K562 (cell line): ENCODE measurements around the gene TTC16. TPM values are rescaled to one million over a fixed set of nuclear protein-coding genes. Genes with fewer than 3 reads are reported as not detected.
A peak's percentile ranks its signal among the peaks of the same experiment; 100 is the strongest.

ENCODE experiments used
- ATF7 ChIP-seq: fragments of 450-650 bp; IDR thresholded peaks from 2 replicates; pipeline ENCODE4 v1.7.1; 2014; ENCODE audit warnings: mild to moderate bottlenecking, moderate library complexity
- BCOR ChIP-seq: fragments of 450-650 bp; IDR thresholded peaks from 2 replicates; pipeline ENCODE4 v1.6.1; 2016
- BRF1 ChIP-seq: IDR thresholded peaks from 3 replicates; pipeline ENCODE4 v1.6.1; 2011; ENCODE audit warnings: borderline replicate concordance, mild to moderate bottlenecking; ENCODE audit not compliant: insufficient read length; ENCODE audit errors: extremely low read depth
- CREM ChIP-seq: IDR thresholded peaks from 2 replicates; pipeline ENCODE4 v1.6.1; 2014; ENCODE audit warnings: antibody characterized with exemption, low read depth
- ETV5 ChIP-seq: sonication (generic); formaldehyde crosslinking; IDR thresholded peaks from 2 replicates; pipeline ENCODE4 v1.4.0; 2020; ENCODE audit warnings: low read depth, mild to moderate bottlenecking, missing genetic modification reagents
- HLTF ChIP-seq: fragments of 450-650 bp; IDR thresholded peaks from 2 replicates; pipeline ENCODE4 v1.6.1; 2016
- ILF3 ChIP-seq: fragments of 450-650 bp; IDR thresholded peaks from 2 replicates; pipeline ENCODE4 v1.6.1; 2018; ENCODE audit warnings: antibody characterized with exemption, mild to moderate bottlenecking, moderate library complexity, borderline replicate concordance
- KDM1A ChIP-seq, 2 experiments: fragments of 450-650 bp; IDR thresholded peaks; 2 replicates each; pipeline ENCODE4 v1.6.1; 2016; ENCODE audit warnings: mild to moderate bottlenecking in 2 of 2
- NR4A1 ChIP-seq, 2 experiments: fragments of 250-450 bp in 1 of 2; fragments of 450-650 bp in 1 of 2; sonication (Bioruptor Pico) in 1 of 2; IDR thresholded peaks; 2 replicates each; pipeline versions ENCODE4 v1.4.0 to v1.6.1; 2016 to 2020; ENCODE audit warnings: mild to moderate bottlenecking in 2 of 2, missing compliant biosample characterization in 1 of 2, missing genetic modification characterization in 1 of 2, moderate library complexity in 1 of 2
- PHTF2 ChIP-seq: fragments of 250-450 bp; sonication (Bioruptor Pico); IDR thresholded peaks from 2 replicates; pipeline ENCODE4 v1.5.0; 2021; ENCODE audit warnings: mild to moderate bottlenecking
- RBFOX2 ChIP-seq: fragments of 200-400 bp; formaldehyde crosslinking; IDR thresholded peaks from 2 replicates; pipeline ENCODE4 v1.6.1; 2017; ENCODE audit warnings: low read depth, mild to moderate bottlenecking, low read length, moderate library complexity
- RBM14 ChIP-seq: fragments of 200-400 bp; formaldehyde crosslinking; IDR thresholded peaks from 2 replicates; pipeline ENCODE4 v1.6.1; 2018; ENCODE audit warnings: low read depth, mild to moderate bottlenecking, low read length, moderate library complexity, borderline replicate concordance; ENCODE audit not compliant: insufficient read depth
- TBP ChIP-seq: optimal IDR thresholded peaks from 2 replicates; pipeline ENCODE3; 2011; ENCODE audit warnings: low read depth, low read length, improper control_type of control experiment
- TCF7 ChIP-seq: sonication (generic); IDR thresholded peaks from 2 replicates; pipeline ENCODE4 v1.6.1; 2016; ENCODE audit warnings: antibody characterized with exemption, borderline replicate concordance
- THRAP3 ChIP-seq: fragments of 450-650 bp; IDR thresholded peaks from 2 replicates; pipeline ENCODE4 v1.6.1; 2016; ENCODE audit warnings: mild to moderate bottlenecking, inconsistent platforms, borderline replicate concordance
- ZBTB17 ChIP-seq: fragments of 450-650 bp; formaldehyde crosslinking; IDR thresholded peaks from 2 replicates; pipeline ENCODE4 v1.4.0; 2020; ENCODE audit warnings: mild to moderate bottlenecking
- ZNF140 ChIP-seq: fragments of 250-450 bp; sonication (Bioruptor Pico); IDR thresholded peaks from 2 replicates; pipeline ENCODE4 v1.8.0; 2021; ENCODE audit warnings: moderate library complexity, mild to moderate bottlenecking, inconsistent platforms
- ZNF224 ChIP-seq: sonication (generic); formaldehyde crosslinking; IDR thresholded peaks from 2 replicates; pipeline ENCODE4 v1.8.0; 2022; ENCODE audit warnings: mild to moderate bottlenecking, missing genetic modification reagents
- polyA plus RNA-seq, 8 experiments: library from polyadenylated mRNA; depleted of rRNA in 4 of 8; stranded (reverse) in 5 of 8; unstranded in 3 of 8; fragments of >200 nt; fragmentation: Nextera tagmentation in 2 of 8; fragmentation: Illumina TruSeq in 1 of 8; extraction: Ambion mirVana in 2 of 8; extraction: Trizol in 1 of 8; gene quantifications; 2 replicates each; pipeline versions ENCODE4 v1.2.1 to v1.2.3, GENCODE V29; 2011 to 2014; ENCODE audit warnings: inconsistent platforms in 1 of 8, missing spikeins in 1 of 8
- total RNA-seq, 7 experiments: library from RNA; depleted of rRNA in 6 of 7; stranded (reverse); fragments of >200 nt in 6 of 7; fragmentation: Illumina TruSeq in 2 of 7; extraction: Trizol in 2 of 7; gene quantifications; 2 replicates each; pipeline versions ENCODE4 v1.2.1 to v1.2.3, GENCODE V29; 2011 to 2021; ENCODE audit warnings: low replicate concordance in 1 of 7
- TF ChIP-seq, protein P1 (sequence below), 3 experiments: IDR thresholded peaks in 2 of 3; conservative IDR thresholded peaks in 1 of 3; 2 replicates each; pipeline ENCODE4 v1.5.1; 2011 to 2012; ENCODE audit warnings: low read length in 3 of 3, mild to moderate bottlenecking in 3 of 3, control low read depth in 2 of 3, improper control_type of control experiment in 1 of 3, inconsistent platforms in 1 of 3, low read depth in 1 of 3, mixed read lengths in 1 of 3, moderate library complexity in 1 of 3; ENCODE audit not compliant: insufficient read depth in 2 of 3
- TF ChIP-seq, protein P2 (sequence below): fragments of 250-450 bp; sonication (Bioruptor Pico); IDR thresholded peaks from 2 replicates; pipeline ENCODE4 v1.5.0; 2020; ENCODE audit warnings: mild to moderate bottlenecking, borderline replicate concordance
- TF ChIP-seq, protein P3 (sequence below): fragments of 450-650 bp; IDR thresholded peaks from one replicate; pipeline ENCODE4 v1.6.1; 2018; ENCODE audit warnings: mild to moderate bottlenecking, moderate library complexity; ENCODE audit not compliant: partially characterized antibody

The TTC16 gene
- total and polyA plus RNA-seq, 9 of the 15 experiments (the other 6 are each of a cell fraction or from before 2014, with no cell fraction given), result 0.11 TPM; not detected in 8

DNA sequence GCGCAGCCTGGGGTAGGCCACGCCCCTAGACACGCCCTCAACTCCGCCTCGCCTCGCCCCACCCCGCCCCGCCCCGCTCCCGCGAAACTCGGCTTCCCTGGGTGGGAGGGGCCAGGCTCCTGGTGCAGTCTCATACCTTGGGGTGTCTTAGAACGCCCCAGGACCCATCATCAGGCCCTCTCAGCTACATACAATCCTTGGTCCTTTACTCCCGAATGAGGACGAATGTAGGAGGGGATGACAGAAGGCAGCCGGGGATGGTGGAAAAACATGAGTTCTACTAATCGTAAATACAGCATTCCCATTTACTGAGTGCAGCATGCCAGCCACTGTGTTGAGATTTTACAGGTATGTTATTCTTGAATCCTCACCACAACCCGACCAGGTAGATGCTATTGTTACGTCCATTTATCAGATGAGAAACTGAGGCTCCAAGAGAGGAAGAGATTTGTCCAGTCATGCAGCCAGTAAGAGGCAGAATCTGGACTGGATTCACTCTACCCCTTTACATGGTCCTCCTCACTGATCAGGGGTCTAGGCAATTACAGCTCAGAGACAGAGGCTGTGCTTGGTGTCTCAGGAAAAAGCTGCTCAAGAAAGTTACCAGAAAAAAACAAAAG lies 55.8 kb downstream of the TTC16 start (continued):
- TF ChIP-seq THRAP3, result no peak
- 0 out of 2 replicates have a peak, but pooled peaks have one; percentile 16 for TF ChIP-seq TCF7
- TF ChIP-seq NR4A1 (CRISPR knock-in tag; IDR thresholded peaks at IDR 0.05), result no peak
- no peak for TF ChIP-seq NR4A1 (tag; IDR thresholded peaks at IDR 0.05)
- no peak for TF ChIP-seq ZBTB17
- TF ChIP-seq BRF1, result no peak
- no peak for TF ChIP-seq ATF7
- peak; percentile 1; the same call in 1 of the 2 replicates for TF ChIP-seq CREM
- TF ChIP-seq TBP, result peak; percentile 7
- peak in 1 of 2 experiments; percentile 63; a peak in 1 of 4 replicates for TF ChIP-seq KDM1A (IDR thresholded peaks at IDR 0.05)
- TF ChIP-seq ZNF224 (CRISPR knock-in tag), result no peak
- TF ChIP-seq RBFOX2, result no peak
- TF ChIP-seq, protein P1, sequence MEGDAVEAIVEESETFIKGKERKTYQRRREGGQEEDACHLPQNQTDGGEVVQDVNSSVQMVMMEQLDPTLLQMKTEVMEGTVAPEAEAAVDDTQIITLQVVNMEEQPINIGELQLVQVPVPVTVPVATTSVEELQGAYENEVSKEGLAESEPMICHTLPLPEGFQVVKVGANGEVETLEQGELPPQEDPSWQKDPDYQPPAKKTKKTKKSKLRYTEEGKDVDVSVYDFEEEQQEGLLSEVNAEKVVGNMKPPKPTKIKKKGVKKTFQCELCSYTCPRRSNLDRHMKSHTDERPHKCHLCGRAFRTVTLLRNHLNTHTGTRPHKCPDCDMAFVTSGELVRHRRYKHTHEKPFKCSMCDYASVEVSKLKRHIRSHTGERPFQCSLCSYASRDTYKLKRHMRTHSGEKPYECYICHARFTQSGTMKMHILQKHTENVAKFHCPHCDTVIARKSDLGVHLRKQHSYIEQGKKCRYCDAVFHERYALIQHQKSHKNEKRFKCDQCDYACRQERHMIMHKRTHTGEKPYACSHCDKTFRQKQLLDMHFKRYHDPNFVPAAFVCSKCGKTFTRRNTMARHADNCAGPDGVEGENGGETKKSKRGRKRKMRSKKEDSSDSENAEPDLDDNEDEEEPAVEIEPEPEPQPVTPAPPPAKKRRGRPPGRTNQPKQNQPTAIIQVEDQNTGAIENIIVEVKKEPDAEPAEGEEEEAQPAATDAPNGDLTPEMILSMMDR (IDR thresholded peaks at IDR 0.05 in 2 of 3, conservative IDR thresholded peaks at IDR 0.05 in 1 of 3; ENCODE audit: insufficient read depth in 2 of 3, low read depth in 1 of 3, low read length in 3 of 3), result no peak; a peak in 1 of 6 replicates
- no peak for TF ChIP-seq ZNF140
- no peak for TF ChIP-seq ETV5 (CRISPR knock-in tag)
- TF ChIP-seq BCOR, result peak; percentile 56; the same call in 1 of the 2 replicates
- no peak for TF ChIP-seq RBM14
- no peak for TF ChIP-seq HLTF
- TF ChIP-seq, protein P2, sequence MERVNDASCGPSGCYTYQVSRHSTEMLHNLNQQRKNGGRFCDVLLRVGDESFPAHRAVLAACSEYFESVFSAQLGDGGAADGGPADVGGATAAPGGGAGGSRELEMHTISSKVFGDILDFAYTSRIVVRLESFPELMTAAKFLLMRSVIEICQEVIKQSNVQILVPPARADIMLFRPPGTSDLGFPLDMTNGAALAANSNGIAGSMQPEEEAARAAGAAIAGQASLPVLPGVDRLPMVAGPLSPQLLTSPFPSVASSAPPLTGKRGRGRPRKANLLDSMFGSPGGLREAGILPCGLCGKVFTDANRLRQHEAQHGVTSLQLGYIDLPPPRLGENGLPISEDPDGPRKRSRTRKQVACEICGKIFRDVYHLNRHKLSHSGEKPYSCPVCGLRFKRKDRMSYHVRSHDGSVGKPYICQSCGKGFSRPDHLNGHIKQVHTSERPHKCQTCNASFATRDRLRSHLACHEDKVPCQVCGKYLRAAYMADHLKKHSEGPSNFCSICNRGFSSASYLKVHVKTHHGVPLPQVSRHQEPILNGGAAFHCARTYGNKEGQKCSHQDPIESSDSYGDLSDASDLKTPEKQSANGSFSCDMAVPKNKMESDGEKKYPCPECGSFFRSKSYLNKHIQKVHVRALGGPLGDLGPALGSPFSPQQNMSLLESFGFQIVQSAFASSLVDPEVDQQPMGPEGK (CRISPR knock-in tag), result no peak
- TF ChIP-seq ILF3, result no peak
- no peak for TF ChIP-seq PHTF2 (CRISPR knock-in tag)
- TF ChIP-seq, protein P3, sequence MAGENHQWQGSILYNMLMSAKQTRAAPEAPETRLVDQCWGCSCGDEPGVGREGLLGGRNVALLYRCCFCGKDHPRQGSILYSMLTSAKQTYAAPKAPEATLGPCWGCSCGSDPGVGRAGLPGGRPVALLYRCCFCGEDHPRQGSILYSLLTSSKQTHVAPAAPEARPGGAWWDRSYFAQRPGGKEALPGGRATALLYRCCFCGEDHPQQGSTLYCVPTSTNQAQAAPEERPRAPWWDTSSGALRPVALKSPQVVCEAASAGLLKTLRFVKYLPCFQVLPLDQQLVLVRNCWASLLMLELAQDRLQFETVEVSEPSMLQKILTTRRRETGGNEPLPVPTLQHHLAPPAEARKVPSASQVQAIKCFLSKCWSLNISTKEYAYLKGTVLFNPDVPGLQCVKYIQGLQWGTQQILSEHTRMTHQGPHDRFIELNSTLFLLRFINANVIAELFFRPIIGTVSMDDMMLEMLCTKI, result no peak
